GM19099 (cell line): ENCODE data around the gene C1QA.

Experiments
- POLR2A ChIP-seq: IDR thresholded peaks from 3 replicates; pipeline ENCODE4 v1.6.1; 2011; ENCODE audit warnings: low read depth; ENCODE audit not compliant: insufficient read length; ENCODE audit errors: extremely low read depth

Gene C1QA

GRCh38 chr1:22646384-22646783 is 10.0 kb downstream of the C1QA start:
- TF ChIP-seq POLR2A: no peak

GRCh38 chr1:22650089-22650693 is 13.8 kb downstream of the C1QA start:
- no peak for TF ChIP-seq POLR2A

DNA sequence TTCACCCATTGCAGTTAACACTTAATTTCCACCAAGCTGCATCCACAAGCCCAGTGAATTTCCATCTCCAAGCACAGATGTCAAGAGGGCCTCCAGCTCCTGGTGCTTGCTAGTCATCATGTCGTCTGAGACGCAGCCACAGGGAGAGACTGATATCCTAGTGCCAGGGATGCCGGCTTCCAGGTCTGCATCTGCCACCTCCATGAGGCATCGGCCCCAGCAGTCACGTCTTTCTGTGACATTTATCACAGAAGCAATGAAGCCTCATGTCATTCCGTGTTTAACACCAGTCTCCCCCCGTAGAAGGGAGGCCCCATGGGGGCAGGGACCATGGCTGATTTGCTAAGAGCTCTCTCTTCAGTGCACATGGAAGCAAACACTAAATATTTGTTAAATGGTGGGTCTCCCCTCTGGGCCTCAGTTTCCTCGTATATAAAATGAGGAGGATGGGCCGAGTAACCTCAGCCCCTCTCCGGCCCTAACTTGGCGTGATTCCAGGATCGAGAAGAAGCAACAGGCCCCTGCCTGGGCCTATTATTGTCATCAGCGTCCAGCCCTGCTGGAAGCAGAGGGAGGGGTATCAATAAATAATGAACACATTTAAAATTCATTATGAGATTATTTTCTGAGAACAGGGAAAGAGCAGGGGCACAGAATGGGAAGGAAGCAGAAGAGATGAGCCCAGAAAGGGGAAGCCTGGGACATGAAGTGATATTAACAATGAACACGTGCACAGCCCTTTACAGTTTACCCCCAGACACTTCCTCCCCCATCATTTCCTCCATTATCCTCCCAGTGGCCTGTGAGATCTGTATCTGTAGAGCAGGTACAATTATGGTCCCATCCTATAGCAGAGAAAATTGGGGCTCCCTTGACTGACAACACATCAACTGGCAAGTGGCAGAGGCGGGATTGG is 15.8 kb downstream of the C1QA start:
- no peak for TF ChIP-seq POLR2A

DNA sequence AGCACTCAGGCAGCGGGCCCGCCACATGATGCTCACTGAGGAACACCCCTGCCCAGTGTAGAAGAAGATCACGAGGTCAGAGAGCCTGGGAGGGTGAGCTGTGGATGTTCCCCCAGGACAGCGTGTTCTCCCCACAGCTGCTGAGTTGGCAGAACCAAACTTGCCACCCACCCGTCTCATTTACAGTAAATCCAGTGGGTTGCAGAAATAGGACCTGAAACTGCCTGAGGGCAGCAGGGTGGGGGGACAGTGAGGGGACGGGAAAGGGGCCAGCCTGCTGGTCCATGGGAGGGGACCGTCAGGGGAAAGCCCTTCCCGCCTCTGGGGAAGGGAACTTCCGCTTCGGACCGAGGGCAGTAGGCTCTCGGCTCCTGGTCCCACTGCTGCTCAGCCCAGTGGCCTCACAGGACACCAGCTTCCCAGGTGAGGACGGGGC is 16.5 kb downstream of the C1QA start, which contains the start of gene C1QB:
C1QB (plus strand) TSS at position 356 of the 436 bp plus-strand sequence. CDS start 6,227 bp downstream, outside the sequence.
- TF ChIP-seq POLR2A: no peak

DNA sequence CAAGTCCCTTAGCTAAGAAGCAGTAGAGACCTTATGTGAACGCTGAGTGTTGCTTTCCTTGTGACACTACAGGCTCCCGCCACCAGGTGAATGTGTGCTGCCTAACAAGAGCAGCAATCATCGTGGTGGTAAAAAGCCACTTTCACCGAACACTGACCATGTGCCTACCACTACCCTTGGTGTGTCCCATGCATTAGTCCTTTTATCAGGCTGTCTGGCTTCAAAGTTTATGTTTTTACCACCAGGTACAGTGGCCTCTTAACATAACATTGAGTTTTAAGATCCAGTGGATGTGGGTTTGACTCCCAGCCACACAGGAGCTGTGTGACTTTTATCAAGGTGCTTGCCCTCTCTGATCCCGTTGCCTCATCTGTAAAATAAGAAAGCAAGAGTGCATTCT is 18.3 kb downstream of the C1QA start:
- TF ChIP-seq POLR2A: no peak

DNA sequence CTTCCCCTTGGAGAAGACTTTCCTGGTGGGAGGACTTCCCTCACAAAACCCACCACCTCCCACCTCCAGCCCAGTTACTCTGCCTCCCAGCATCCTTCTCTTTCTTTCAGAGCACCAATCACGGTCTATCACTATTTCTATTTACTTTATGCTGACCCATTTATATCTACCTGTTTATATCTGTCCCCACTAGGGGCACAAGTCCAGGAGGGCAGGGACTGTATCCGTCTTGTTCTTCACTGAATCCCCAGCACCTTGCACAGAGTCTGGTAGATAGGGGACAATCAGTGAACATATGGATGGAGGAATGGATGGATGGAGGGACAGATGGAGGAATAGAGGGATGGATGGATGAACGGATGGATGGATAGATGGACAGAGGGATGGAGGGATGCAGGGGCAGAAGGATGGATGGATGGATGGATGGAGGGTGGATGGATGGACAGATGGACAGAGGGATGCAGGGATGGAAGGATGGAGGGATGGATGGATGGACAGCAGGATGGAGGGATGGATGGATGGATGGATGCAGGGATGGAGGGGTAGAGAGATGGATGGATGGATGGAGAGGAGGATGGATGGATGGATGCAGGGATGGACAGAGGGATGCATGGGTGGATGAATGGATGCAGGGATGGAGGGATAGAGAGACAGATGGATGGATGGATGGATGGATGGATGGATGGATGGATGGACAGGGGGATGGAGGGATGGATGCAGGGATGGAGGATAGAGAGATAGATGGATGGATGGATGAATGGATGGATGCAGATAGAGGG is 22.1 kb downstream of the C1QA start:
- TF ChIP-seq POLR2A: no peak

DNA sequence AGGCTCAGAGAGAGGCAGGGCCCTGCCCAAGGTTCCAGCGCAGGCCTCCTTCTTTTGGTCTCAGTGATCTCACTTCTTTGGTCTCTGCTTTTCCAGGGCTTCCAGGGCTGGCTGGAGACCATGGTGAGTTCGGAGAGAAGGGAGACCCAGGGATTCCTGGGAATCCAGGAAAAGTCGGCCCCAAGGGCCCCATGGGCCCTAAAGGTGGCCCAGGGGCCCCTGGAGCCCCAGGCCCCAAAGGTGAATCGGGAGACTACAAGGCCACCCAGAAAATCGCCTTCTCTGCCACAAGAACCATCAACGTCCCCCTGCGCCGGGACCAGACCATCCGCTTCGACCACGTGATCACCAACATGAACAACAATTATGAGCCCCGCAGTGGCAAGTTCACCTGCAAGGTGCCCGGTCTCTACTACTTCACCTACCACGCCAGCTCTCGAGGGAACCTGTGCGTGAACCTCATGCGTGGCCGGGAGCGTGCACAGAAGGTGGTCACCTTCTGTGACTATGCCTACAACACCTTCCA is 24.4 kb downstream of the C1QA start:
- no peak for TF ChIP-seq POLR2A

GRCh38 chr1:22661880-22662279 is 25.5 kb downstream of the C1QA start:
- no peak for TF ChIP-seq POLR2A

GRCh38 chr1:22662318-22662717 is 25.9 kb downstream of the C1QA start:
- TF ChIP-seq POLR2A: no peak

- TF ChIP-seq POLR2A: no peak
These were observed 26.6 kb downstream of the C1QA start for GRCh38 chr1:22662986-22663408.

DNA sequence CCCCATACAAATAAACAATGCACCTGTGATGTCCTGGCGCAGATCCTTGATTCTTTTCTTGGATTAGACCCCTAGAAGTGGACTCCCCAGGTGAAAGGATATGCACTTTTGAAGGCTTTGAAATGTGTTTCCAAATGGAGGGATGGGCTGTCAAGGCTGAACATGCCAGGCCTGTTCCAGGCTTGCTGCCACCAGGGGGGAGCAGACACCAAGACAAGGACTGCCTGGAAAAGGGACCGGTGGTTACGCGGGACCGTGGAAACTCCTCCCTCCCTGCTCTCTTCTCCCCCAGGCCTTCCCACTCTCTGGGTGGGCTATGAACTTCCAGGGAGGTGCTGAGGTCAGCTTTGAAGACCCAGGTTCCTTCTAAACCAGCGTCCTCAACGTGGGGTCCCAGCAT is 29.3 kb downstream of the C1QA start:
- TF ChIP-seq POLR2A: no peak

GRCh38 chr1:22666412-22666811 is 30.0 kb downstream of the C1QA start:
- no peak for TF ChIP-seq POLR2A

DNA sequence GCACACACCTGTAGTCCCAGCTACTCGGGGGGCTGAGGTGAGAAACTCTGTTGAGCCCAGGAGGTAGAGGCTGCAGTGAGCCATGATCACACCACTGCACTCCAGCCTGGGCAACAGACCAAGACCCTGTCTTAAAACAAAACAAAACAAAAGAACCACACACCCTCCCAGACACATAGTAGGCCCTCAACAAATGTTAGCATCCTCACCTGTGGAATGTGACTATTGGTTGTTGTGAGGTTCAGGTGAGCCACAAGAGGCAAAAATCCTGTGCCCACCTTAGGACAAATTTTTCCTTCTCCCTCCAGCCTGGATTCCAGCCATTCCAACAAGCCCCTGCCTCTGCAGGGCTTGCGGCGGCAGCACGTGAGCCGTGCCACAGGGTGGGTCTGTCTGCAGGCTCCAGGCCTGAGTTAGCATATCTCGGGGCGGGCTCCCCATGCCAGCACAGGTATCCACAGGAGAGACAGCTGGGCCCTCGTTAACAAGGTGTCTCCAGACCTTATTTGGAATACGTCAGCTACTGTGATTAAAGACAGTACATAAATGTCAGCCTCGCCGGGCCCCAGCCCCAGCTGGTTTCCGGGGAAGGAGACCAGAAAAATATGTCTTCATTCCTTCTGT is 34.0 kb downstream of the C1QA start:
- no peak for TF ChIP-seq POLR2A

- TF ChIP-seq POLR2A: no peak
These were observed 35.6 kb downstream of the C1QA start for GRCh38 chr1:22671999-22672398.
